NCI-H1092 (cell line): ENCODE results near the gene CTCF.
A peak's percentile ranks its signal among the peaks of the same experiment; 100 is the strongest.

Experiments
- DNase-seq: peaks from one replicate; lab custom pipeline; 2025; lab: John Stamatoyannopoulos, UW

CTCF gene

GRCh38 chr16:67666032-67666551, 103.8 kb downstream of the CTCF start:
- DNase-seq = peak; percentile 31

DNA sequence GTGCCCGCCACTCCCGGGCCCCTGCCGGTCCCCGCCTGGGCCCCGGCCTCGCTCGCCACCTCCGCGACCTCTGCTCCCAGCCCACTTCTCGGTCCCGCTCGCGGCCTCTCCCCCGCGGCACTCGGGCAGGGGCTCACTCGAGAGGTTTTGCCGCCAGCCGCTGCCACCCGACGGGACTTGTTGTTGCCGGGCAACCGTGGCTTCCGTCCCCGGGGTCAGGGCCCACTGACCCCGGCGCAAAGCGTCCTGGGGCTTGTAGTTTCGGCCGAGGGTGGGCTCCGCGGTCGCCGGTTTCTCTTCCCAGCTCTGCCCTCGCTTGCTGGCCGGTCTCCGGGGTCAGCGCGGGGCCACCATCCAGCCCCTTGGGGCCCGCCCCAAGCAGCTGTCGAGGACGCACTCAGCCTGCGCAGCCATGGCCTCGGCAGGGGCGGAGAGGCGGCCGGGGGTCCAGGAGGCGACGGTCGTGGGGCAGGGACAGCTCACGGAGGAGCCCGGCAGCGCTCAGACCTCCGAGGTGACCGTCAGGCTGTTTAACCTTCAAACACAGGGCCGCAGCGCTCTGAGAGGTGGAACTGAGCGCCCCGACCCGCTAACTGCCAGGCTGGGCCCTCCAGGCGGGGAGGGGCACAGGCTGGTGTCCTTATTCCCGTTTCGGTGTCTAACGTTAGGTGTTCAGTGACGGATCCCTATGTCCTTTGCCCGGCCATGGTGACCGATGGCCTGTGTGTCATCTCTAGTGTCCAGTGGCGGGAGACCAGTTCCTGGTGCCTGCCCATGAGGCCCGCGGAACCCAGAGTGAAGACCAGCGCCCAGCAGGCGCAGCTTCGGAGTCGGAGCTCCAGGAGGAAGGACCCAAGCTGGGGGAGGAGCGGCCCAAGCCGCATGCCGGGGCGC, 104.5 kb downstream of the CTCF start, which contains the start of the genes C16orf86 and ENKD1:
Gene C16orf86 (plus strand): TSS at position 256 of the 894 bp plus-strand sequence. CDS start 157 bp downstream, at position 413.
Gene ENKD1 (minus strand): TSS at position 192 of the 894 bp plus-strand sequence. CDS start 308 bp downstream, outside the sequence.
- DNase-seq = peak; percentile 78

- DNase-seq = no peak
These were observed 105.1 kb downstream of the CTCF start for GRCh38 chr16:67667453-67667816.

DNA sequence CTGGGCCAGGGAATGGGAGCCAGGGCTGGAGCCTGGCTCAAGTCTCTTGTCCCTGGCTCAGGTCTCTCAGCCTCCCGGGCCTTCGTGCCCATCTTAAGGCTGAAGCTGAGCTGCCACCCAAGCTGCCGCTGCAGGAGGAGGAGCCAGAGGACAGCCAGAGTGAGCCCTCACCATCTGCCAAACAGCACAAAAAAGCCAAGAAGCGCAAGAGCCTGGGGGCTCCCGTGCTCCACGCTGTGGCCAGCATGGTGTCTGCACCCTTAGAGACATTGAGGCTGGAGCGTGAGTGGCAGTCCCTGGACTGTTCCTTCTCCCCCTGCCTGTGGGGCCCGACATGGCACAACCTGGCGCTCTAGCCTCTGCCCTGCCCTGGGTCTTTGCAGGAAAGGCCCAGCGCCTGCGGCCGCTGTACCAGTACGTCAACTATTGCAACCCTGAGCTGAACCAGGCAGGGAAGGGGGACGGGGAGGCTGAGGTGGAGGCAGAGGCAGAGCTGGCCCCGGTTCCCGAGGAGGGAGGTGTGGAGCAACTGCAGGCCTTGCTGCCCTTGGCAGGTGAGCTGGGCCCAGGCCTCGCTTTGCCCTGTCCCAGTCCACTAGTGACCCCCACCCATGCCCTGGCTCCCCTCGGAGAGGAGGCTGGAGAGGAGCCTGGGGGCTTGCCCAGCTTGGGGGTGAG, 105.6 kb downstream of the CTCF start:
- peak; percentile 91 for DNase-seq

DNA sequence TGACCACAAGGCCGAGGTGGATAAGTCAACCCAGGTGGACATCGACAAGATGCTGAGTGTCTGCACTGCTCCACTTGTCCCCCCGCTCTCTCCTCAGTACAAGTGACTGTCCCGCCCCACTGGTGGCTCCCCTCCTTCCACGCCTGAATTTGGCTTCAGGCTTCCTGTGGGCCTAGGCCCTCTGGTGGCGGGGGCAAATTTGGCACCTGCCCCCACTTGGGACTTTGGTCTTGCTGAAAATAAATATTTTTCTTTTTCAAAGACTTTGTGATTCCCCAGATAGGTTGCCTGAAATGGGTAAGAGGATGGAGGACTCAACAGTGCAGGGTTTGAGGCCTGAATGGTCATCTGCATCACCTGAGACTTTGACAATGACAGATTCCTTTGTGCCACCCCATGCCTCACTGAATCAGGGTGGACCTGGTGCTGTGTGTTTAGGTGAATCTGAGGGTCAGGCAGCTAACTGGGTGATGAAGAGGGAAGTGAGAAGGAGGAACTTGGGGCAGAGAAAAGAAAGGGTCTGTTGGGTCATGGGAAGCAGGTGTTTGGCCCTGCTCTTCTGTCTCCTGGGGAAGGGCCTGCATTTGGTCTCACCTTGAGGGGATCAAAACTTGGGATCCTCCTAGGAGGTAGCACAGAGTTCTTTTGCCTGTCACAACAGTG, 106.3 kb downstream of the CTCF start:
- DNase-seq = no peak

GRCh38 chr16:67669499-67670101, 107.3 kb downstream of the CTCF start:
- DNase-seq = no peak

GRCh38 chr16:67672306-67672705, 110.0 kb downstream of the CTCF start:
- no peak for DNase-seq

DNA sequence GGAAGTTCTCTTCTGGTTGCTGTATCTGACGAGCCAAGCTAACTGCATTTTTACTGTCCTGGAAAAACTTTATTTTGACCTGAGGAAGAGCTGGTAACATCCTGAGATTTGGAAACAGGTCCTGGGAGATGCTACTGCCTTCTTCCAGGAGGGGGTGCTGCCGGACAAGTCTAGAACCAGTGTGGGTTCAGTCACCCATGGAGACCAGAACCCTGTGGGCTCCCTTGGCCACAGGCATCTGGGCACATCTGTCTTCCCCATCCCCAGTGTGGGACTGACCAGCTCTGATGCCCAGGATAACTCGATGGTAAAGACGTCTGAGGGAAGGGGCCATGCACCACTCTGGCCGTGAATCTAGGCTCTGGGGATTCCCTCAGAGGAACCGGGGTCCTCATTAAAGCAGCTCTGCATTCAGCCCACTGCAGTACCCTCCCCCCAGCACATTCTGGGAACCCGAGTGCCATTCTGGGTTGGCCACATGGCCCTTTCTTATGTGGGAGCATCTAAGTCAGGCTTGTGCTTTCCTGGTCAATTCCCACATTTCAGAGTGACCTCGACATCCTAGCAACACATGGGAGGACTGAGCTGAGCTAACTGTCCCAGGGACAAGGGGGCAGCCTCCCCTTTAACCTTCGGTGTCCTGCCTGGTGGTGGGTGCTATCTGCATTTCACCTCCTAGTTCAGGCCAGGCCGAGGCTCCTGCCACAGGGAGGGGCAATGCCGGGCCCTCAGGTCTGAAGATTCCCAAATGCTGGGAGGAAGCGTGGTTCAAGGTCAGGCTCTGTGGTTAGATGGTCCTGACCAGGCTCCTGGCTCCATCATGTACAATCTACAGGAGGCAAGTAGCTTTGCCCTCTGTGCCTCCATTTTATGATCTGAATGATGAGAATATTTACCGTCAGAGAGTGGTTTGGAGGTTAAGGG, 110.7 kb downstream of the CTCF start:
- peak; percentile 46 for DNase-seq

DNA sequence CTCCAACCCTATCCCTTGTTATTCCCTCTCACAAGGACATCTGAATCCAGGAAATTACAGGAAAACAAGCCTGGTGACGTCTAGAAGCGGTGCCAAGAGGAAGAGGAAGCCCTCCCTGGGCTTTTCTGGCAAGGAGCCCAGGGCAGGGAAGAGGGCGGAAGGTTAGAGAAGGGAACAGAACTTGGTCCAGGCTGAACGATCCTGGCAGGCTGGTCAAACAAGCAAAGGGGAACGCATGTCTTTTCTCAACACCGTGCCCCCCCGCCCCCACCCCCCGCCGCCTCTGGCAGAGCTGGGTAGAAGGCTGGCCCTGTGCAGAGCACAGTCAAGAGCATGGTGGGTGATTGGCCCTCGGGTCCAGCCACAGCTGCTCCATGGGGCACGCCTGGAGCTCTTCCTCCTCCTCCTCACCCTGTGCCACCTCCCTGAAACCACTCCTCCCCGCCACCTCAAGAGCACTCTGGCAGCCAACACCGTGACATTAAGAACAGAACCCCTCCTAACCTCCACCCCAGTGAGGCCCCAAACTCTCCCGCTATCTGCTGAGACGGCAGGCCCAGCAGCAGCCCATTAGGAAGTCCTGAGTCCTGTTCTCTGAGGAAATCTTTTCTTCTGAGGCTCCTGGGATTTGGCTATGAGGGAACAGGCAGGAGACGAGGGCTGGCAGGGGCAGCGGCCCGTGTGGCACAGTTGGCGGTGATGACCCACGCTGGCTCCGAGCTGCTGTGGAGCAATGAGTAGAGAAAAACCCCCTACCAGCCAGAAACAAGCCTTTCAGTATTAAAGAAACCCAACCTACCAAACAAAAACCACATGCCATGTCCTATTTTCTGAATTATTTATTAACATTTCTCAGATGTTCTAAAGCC, 111.6 kb downstream of the CTCF start:
- DNase-seq = peak; percentile 42

DNA sequence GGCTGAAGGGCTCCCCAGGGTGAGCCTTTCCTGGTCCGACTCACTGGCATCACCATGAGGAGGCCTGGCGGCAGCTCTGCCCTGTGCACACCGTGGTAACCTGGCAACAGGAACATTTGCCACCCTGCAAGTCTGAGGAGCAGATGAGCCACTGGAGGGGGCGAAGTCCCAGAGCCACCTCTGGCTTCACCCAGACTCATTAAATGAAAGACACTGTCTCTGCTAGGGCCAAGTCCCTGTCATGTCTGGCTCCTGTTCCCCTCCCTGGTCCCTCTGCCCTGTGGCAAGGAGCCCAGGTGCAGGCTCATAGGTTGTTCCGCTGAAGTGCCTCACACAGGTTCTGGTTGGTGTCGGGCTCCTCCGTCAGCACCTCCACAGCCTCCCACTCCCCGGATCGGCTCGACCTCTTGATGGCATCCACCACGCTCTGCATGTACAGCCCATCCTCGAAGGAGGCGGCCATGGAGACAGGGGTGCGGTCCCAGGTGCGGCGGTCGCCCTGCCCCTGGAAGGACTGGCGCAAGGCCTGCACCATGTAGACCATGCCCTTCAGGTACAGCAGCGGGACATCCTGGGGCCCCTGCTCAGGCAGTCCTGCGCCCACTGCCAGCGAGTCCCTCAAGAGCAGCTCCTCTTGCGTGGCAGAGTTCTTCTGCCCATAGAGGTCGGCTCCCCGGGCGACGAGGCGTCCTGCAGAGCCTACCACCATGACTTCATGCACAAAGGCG, 112.7 kb downstream of the CTCF start:
- no peak for DNase-seq

GRCh38 chr16:67675579-67675935, 113.2 kb downstream of the CTCF start:
- DNase-seq = no peak

GRCh38 chr16:67675999-67676398, 113.7 kb downstream of the CTCF start:
- DNase-seq = no peak

DNA sequence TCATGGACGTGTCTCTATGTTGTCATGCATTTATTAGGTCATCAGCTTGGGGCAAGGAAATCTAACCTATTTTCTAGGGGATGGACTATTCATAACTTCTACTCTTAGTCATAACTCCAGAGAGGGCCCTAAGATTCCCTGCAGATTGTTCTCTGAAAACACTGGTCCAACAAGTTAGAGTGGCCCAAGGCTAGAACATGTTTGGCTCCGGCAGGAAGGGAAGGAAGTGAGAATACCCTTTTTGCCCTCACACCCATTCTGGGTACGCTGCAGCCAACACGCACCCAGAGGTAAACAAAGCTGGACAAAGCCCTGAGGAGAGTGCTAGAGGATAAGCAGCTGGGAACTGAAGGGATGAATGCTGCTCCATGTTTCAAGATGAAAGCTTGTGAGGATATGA, 114.2 kb downstream of the CTCF start:
- DNase-seq = no peak

DNA sequence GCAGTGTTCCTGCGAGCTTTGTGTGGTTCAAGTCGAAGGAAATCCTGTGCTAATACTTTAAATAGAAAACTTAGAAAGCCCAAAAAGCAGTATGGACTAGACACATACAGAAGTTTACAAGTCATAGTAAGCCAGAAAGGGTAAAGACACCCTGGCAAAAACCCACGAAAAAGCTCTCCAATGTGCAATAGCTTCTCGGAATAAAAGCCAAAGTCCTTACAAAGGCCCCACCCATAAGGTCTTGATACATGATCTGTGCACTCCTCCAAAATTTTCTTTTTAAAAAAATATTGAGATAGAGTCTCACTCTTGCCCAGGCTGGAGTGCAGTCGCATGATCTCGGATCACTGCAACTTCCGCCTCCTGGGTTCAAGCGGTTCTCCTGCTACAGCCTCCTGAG, 114.6 kb downstream of the CTCF start:
- DNase-seq = no peak

DNA sequence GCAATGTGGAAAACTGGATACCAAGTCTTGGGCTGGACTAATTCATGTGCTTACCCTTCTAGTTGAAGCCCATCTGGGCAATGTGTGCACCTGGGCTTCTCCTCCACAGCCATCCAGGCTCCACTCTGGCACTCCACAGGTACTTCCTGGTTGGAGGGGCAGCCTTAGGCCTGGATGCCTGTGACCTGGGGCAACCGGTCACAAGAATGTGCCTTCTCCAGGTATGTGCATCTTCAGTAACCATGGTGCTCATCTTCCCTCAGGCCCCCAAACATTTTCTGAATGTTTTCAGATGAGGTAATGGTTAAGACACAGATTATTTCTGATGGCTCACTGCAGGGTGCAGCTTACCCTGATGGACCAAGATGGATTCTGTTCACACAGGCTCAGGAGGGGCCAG, 115.4 kb downstream of the CTCF start:
- DNase-seq = no peak

DNA sequence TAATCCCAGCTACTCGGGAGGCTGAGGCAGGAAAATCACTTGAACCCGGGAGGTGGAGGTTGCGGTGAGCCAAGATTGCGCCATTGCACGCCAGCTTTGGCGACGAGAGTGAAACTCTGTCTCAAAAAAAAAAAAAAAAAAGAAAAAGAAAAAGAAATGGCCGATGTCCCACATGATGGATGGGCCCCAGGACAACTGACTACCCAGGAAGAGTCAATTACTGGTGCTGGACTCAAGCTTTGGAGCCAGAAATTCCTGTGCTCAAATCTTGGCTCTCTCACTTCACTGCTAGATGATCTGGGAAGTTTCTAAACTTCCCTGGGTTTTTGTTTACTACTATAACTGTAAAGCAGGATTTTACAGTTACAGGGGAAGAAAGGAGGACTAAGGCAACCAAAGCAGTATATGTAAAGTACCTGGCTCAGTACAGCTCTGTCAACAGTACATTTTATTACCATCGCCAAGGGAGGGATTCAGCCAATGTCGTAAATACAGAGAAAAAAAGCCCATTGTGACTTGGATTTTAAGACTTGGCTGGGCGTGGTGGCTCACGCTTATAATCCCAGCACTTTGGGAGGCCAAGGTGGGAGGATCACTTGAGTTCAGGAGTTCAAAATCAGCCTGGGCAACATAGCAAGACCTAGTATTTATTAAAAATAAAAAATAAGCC, 116.2 kb downstream of the CTCF start:
- DNase-seq = no peak

- DNase-seq = no peak
These were observed 117.9 kb downstream of the CTCF start for GRCh38 chr16:67679935-67680897.

DNA sequence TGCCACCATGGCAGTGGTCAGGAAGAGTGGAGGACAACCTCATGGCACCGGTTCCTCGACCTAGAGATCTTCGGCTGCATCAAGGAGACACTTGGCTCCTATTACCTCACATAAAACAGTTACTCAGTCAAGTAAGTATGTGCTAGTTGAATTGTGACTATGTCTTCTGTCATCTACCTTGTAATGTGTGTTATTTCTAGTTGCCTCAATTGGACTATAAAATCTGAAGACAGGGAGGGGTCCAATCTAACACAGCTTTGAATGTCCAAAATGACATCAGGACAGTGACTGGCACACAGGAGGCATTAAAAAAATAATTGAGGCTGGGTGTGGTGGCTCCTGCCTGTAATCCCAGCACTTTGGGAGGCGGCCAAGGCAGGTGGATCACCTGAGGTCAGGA, 121.4 kb downstream of the CTCF start:
- DNase-seq = no peak
